GM15510 (cell line): ENCODE measurements around the gene GALNT9.

Experiments used
- POLR2A ChIP-seq: IDR thresholded peaks from 3 replicates; pipeline ENCODE4 v1.6.1; 2011; ENCODE audit warnings: borderline replicate concordance; ENCODE audit not compliant: insufficient read length; ENCODE audit errors: extremely low read depth

GALNT9 gene

GRCh38 chr12:132230381-132230780 lies 99.0 kb downstream of the GALNT9 start:
- TF ChIP-seq POLR2A = no peak

DNA sequence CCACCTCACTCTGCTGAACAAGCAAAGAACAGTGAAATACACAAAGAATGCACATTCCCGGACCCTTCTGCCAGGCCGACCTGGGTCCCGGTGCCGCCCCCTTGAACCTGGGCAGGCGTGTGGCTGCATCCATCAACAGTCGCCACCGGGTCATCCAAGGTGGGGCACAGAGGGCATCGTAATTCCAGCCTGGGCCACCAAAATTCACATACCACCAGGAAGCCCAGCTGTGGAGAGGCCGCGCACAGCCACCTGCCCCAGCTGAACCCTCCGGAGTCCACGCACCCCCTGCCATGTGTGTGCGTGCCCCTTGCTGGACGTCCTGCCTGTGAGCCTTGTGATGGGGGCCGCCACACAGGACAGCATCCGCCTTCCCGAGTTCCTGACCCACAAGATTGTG lies 99.5 kb downstream of the GALNT9 start:
- no peak for TF ChIP-seq POLR2A

- TF ChIP-seq POLR2A = no peak
Observed at GRCh38 chr12:132229193-132229760, 100.1 kb downstream of the GALNT9 start.

DNA sequence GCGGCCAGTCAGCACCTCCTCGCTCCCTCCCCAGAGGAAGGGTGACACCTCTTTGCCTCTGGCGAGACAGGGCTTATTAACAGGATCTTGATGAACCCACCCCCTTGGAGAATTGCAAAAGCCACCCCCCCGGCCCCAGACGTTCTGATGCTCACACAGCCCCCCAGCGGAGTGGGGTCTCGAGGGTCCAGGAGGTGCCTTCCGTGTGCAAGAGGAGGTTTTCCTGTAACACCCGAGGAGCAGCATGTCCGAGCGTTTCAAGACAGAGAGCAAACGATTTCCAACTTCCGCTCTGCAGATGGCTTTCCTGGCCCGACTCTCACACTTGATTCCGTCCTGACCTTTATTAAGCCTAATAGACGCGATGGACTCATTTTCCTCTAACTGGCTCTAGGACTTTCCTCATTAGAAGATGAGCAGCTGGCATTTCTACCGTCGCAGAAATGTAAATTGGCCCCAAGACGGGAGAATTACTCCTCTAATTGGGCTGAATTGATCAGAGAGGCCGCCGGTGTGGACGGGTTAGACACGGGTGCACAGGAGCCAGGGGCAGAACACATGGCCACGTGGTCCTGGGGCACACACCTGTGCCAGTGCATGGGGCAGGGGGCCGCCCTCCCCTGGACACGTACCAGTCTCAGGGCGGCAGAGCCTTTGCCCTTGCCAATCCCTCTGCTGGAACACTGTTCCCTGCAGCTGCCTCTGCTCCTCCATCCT lies 100.8 kb downstream of the GALNT9 start:
- no peak for TF ChIP-seq POLR2A

GRCh38 chr12:132227782-132228475 lies 101.5 kb downstream of the GALNT9 start:
- no peak for TF ChIP-seq POLR2A

DNA sequence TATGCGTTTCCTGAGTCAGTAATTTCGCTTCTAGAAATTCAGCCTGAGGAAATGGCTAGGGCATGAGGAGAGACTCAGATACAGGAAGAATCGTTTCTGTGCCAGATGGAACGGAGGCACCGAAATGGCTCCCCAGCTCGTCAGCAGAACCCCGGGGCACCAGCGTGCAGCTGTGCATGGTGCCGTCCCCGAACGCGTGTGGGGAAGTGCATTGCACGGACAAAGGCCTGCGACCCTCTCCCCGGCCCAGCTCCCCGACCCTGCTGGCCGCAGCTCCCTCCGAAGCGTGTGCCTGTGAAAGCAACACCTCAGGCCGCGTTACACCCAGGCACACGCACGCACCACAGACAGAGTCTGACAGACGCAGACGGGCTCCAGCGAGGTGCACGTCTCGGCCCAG lies 102.3 kb downstream of the GALNT9 start:
- no peak for TF ChIP-seq POLR2A

GRCh38 chr12:132226604-132227003 lies 102.8 kb downstream of the GALNT9 start:
- no peak for TF ChIP-seq POLR2A

DNA sequence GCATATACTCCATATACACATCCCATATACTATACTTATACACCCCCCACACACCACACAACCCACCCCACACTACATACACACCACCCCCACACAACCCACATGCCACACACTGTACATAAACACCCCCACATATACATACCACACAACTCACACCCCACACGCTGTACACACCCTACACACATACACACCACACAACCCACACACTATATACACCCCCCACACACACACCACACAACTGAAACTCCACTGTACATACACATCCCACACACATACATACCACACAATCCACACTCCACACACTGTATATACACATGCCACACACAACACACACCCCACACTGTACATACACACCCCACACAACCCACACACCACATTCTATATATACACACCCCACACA lies 104.2 kb downstream of the GALNT9 start:
- TF ChIP-seq POLR2A = no peak

DNA sequence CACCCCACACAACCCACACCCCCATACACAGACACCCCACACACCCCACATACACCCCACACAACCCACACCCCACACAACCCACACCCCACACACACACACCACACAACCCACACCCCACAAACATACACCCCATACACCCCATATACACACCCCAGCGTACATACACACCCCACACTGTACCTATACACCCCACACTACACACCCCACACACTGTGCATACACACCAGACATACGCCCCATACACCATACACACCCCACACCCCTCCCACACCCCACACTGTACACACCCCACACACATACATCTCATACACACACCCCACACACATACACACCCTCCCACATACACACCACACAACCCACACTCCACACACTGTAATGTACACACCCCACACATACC lies 104.9 kb downstream of the GALNT9 start:
- no peak for TF ChIP-seq POLR2A

- no peak for TF ChIP-seq POLR2A
Observed at GRCh38 chr12:132222808-132223173, 106.6 kb downstream of the GALNT9 start.

GRCh38 chr12:132222096-132222807 lies 107.1 kb downstream of the GALNT9 start:
- no peak for TF ChIP-seq POLR2A

DNA sequence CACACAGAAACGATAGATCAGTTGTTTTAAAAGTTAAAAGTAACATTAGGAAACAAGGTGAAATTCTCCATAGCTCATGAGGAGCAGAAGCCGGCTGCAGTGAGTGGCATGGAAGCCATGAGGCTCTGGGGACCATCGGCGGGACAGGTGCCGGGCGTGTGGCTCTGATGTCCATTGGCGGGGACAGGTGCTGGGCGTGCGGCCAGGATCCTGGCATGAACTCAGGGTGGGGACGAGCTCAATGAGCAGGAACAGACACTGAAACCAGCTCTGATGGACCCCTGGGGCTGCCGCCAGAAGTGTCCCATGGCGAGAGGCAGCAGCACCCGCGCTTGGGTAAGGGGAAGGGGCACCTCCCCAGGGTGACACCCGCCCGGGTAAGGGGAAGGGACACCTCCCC lies 110.1 kb downstream of the GALNT9 start:
- TF ChIP-seq POLR2A = no peak

DNA sequence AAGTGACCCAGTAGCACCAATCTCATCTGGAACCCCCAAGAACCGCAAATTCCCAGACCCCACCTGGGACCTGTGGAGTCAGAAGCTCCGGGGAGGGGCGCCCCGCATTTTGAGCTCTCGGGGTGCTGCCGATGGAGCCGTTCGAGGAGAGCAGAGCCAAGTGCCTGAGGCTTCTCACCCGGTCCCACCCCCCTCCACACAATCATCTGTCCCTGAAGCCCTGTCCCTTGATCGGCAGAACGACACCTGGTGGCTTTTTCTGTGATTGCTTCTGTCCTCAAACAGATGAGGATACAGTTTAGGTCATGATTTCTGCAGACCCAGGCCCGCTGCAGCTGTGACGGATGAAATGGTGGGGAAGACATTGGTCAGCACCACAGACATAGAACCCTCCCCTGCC lies 110.5 kb downstream of the GALNT9 start:
- TF ChIP-seq POLR2A = no peak

GRCh38 chr12:132218527-132218875 lies 110.9 kb downstream of the GALNT9 start:
- no peak for TF ChIP-seq POLR2A

GRCh38 chr12:132217800-132218526 lies 111.4 kb downstream of the GALNT9 start:
- no peak for TF ChIP-seq POLR2A
